ENCODE data around the gene FER. TPM values are rescaled to one million over a fixed set of nuclear protein-coding genes. Genes with fewer than 3 reads are reported as not detected.
"Not testable (repeated sequence)": the region's sequence is repeated elsewhere in the genome, so short reads cannot be mapped to it uniquely, and the experiment has no call there.

Gene FER
- total and polyA plus RNA-seq, 10 of the 15 experiments (the other 5 are each of a cell fraction or from before 2014, with no cell fraction given) = 4.4 to 19.1 (median 9.6) TPM

DNA sequence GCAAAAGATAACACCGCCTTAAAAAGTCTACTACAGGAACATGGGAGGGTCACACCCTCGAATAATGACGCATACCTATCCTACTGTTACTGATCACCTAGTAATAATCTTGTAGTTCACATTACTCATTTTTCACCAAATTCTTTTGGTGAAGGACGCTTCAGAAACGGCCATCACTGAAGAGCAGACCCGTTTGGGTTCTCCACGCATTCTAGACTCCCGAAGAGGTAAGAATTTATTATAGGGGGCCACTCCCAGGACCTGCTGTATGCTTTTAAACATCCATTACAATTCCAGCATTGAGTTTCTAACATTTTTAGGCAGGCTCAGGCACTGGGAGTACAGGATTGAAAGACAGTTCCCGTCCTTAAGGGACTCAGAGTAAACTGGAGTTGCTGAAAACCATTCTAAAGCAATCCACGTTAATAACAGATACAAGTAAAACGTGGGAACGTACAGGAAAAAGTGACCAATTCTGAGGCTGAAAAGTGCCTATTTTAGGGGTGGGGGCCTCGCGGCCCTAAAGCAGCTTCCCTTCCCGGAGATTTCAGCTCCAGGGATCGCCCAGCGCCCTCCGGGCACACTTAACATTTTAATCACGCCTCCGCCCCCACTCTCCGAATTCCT, at the start of gene FER (continued):
- peak; percentile 55; the same call in 1 of the 2 replicates for TF ChIP-seq YY1 (IDR thresholded peaks at IDR 0.05; ENCODE audit: low read depth, low read length)
- TF ChIP-seq, protein P1, sequence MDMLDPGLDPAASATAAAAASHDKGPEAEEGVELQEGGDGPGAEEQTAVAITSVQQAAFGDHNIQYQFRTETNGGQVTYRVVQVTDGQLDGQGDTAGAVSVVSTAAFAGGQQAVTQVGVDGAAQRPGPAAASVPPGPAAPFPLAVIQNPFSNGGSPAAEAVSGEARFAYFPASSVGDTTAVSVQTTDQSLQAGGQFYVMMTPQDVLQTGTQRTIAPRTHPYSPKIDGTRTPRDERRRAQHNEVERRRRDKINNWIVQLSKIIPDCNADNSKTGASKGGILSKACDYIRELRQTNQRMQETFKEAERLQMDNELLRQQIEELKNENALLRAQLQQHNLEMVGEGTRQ (IDR thresholded peaks at IDR 0.05; ENCODE audit: borderline replicate concordance, low read depth, low read length) = no peak

DNA sequence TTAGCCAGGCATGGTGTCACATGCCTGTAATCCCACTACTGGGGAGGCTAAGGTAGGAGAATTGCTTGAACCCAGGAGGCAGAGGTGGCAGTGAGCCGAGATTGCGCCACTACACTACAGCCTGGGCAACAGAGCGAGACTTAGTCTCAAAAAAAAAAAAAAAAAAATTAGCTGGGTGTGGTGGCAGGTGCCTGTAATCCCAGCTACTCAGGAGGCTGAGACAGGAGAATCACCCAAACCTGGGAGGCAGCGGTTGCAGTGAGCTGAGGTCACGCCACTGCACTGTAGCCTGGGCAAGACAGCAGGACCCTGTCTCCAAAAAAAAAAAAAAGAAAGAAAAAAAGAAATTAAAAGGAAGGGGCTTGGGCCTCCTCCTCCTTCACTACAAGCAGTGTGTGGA, 47.3 kb upstream of the FER start:
- H4K20me1 ChIP-seq (ENCODE audit: control insufficient read depth, insufficient read depth); CTCF ChIA-PET; in situ Hi-C loops (cut with MboI); H3K4me3 ChIP-seq; H3K27me3 ChIP-seq (replicated peaks in 1 of 2; ENCODE audit: control insufficient read depth in 2 of 2, insufficient read depth in 2 of 2, low read length in 1 of 2); H3K4me2 ChIP-seq (ENCODE audit: control insufficient read depth, insufficient read depth); H3K27ac ChIP-seq (ENCODE audit: control insufficient read depth, insufficient read depth); H3K4me1 ChIP-seq (ENCODE audit: control insufficient read depth, insufficient read depth, low read length); ATAC-seq; H3K36me3 ChIP-seq (ENCODE audit: control insufficient read depth in 2 of 2, insufficient read depth in 2 of 2, low read length in 1 of 2); DNase-seq (ENCODE audit: low read depth, low spot score); H3K9ac ChIP-seq (ENCODE audit: control insufficient read depth, insufficient read depth, low read length); FAIRE-seq; intact Hi-C loops (cut with micrococcal nuclease; ENCODE audit: unreplicated experiment); BruUV-seq (replicated peaks); H3K9me3 ChIP-seq (replicated peaks; ENCODE audit: control insufficient read depth, insufficient read depth, low read length); H3K79me2 ChIP-seq (ENCODE audit: control insufficient read depth, insufficient read depth, low read length); H2AFZ ChIP-seq (ENCODE audit: control insufficient read depth, low read depth, low read length): not testable (repeated sequence)
- 85% methylated on average over 4 of the region's 5 CpGs for WGBS (ENCODE audit: insufficient coverage, insufficient replicate concordance, low lambda C conversion rate, missing lambda C conversion rate)
- ChIA-PET POLR2A (interaction anchor here (0.7 kb wide), 1 partner anchor 697 kb away, joined by 3 read pairs; no protein-coding TSS in a partner anchor), RAD21 (ENCODE audit: unreplicated experiment) (interaction anchor here (0.6 to 0.8 kb wide), 2 partner anchors 28 to 428 kb away, joined by 3 read pairs; no protein-coding TSS in a partner anchor), SMC1A (ENCODE audit: uncharacterized antibody, unreplicated experiment) (interaction anchor here (0.9 kb wide), 1 partner anchor 12 kb away, joined by 4 read pairs; no protein-coding TSS in a partner anchor)

DNA sequence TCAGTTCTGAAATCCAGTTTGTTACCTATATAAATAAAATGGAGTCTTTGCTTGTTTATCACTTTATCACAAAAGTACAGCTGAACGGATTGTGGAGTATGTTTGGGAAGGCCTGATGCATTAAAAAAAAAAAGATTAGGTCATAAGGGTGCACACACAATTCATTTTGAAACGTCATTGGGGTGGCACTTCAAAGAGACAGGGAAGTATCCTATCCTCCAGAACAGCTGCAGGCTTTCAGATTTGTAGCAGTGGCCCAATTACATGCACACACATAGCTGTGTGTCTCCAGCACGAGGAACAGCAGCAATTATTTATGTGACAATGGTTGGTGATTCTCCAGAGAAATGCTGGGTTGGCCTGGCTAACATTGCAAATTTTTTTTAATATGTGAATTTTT, 46.8 kb upstream of the FER start:
- FAIRE-seq (no peak), DNase-seq (ENCODE audit: low read depth, low spot score) (no peak), ATAC-seq (peak; percentile 66)
- Histone ChIP-seq H3K27ac (ENCODE audit: control insufficient read depth, insufficient read depth) (no peak overlapping the region), H2AFZ (ENCODE audit: control insufficient read depth, low read depth, low read length) (peak overlapping the region; percentile 52), H4K20me1 (ENCODE audit: control insufficient read depth, insufficient read depth) (no peaks in the 10 kb centered on the region), H3K4me1 (ENCODE audit: control insufficient read depth, insufficient read depth, low read length) (no peaks in the 10 kb centered on the region), H3K9ac (ENCODE audit: control insufficient read depth, insufficient read depth, low read length) (no peak overlapping the region), H3K9me3 (replicated peaks; ENCODE audit: control insufficient read depth, insufficient read depth, low read length) (no peaks in the 10 kb centered on the region), H3K36me3 (ENCODE audit: control insufficient read depth in 2 of 2, insufficient read depth in 2 of 2, low read length in 1 of 2) (no peaks in the 10 kb centered on the region), H3K4me3 (no peak overlapping the region), H3K79me2 (ENCODE audit: control insufficient read depth, insufficient read depth, low read length) (no peaks in the 10 kb centered on the region), H3K27me3 (replicated peaks in 1 of 2; ENCODE audit: control insufficient read depth in 2 of 2, insufficient read depth in 2 of 2, low read length in 1 of 2) (no peaks in the 10 kb centered on the region), H3K4me2 (ENCODE audit: control insufficient read depth, insufficient read depth) (no peak overlapping the region; the same call in 1 of the 2 replicates)
- ChIA-PET POLR2A (no interaction called here), CTCF (no interaction called here), RAD21 (ENCODE audit: unreplicated experiment) (interaction anchor here (0.6 to 0.8 kb wide), 2 partner anchors 28 to 428 kb away, joined by 3 read pairs; no protein-coding TSS in a partner anchor), SMC1A (ENCODE audit: uncharacterized antibody, unreplicated experiment) (interaction anchor here (0.9 kb wide), 1 partner anchor 12 kb away, joined by 4 read pairs; no protein-coding TSS in a partner anchor)
- TF ChIP-seq NFXL1 (IDR thresholded peaks at IDR 0.05; ENCODE audit: borderline replicate concordance) (no peak), TCF12 (IDR thresholded peaks at IDR 0.05; ENCODE audit: low read depth, low read length) (0 out of 2 replicates have a peak, but pooled peaks have one; percentile 14), CREB1 (IDR thresholded peaks at IDR 0.05; ENCODE audit: low read depth) (0 out of 2 replicates have a peak, but pooled peaks have one; percentile 12), RUNX3 (IDR thresholded peaks at IDR 0.05; ENCODE audit: low read length) (0 out of 2 replicates have a peak, but pooled peaks have one; percentile 14)
- in situ Hi-C loops (cut with MboI) (no loop called here), intact Hi-C loops (cut with micrococcal nuclease; ENCODE audit: unreplicated experiment) (no loop called here)
- no TSS peak for BruUV-seq (replicated peaks)
- WGBS (ENCODE audit: insufficient coverage, insufficient replicate concordance, low lambda C conversion rate, missing lambda C conversion rate) = 26% methylated on average over 3 of the region's 3 CpGs
